Common myeloid progenitor, CD34-positive (primary cell): Measurements from ENCODE around the gene PARS2.
A peak's percentile ranks its signal among the peaks of the same experiment; 100 is the strongest.

Experiments
- CTCF ChIA-PET: fragments of 350-600 bp; sonication (Branson Sonifier 250); formaldehyde crosslinking; loops from one replicate; lab custom pipeline; 2021; ENCODE audit warnings: antibody characterized with exemption; lab: Charles Lee
- POLR2A ChIA-PET: fragments of 350-600 bp; sonication (Branson Sonifier 250); formaldehyde crosslinking; loops from one replicate; lab custom pipeline; 2021; ENCODE audit warnings: antibody characterized with exemption; lab: Charles Lee
- DNase-seq, 3 donors: peaks; one replicate each; pipeline versions ENCODE4 v3.0.0 to v3.0.0-alpha.2; 2013
- H3K27ac ChIP-seq, 2 experiments: 1 replicate in 1 of 2; 2 replicates in 1 of 2; pipeline ENCODE4 v1.7.0; 2013; ENCODE audit warnings: inconsistent platforms in 2 of 2, low read length in 2 of 2, mild to moderate bottlenecking in 2 of 2, low read depth in 1 of 2, moderate library complexity in 1 of 2; ENCODE audit not compliant: severe bottlenecking in 2 of 2, insufficient read depth in 1 of 2, poor library complexity in 1 of 2
- H3K27me3 ChIP-seq, 5 experiments: replicated peaks in 2 of 5; 1 replicate in 3 of 5; 2 replicates in 2 of 5; pipeline versions ENCODE4 v1.6.1 to v1.7.0; 2013; ENCODE audit warnings: low read length in 4 of 5, mild to moderate bottlenecking in 2 of 5, moderate library complexity in 2 of 5, inconsistent platforms in 1 of 5; ENCODE audit not compliant: insufficient read depth in 5 of 5, control insufficient read depth in 4 of 5
- H3K36me3 ChIP-seq, 4 experiments: 1 replicate in 2 of 4; 2 replicates in 2 of 4; pipeline versions ENCODE4 v1.6.1 to v1.7.0; 2013; ENCODE audit warnings: low read length in 3 of 4, control low read depth in 1 of 4, mild to moderate bottlenecking in 1 of 4; ENCODE audit not compliant: control insufficient read depth in 4 of 4, insufficient read depth in 4 of 4
- H3K4me1 ChIP-seq, 4 experiments: 1 replicate in 3 of 4; 2 replicates in 1 of 4; pipeline versions ENCODE4 v1.6.1 to v1.7.1; 2013; ENCODE audit warnings: low read length in 3 of 4, mild to moderate bottlenecking in 3 of 4, control low read depth in 1 of 4, inconsistent platforms in 1 of 4, moderate library complexity in 1 of 4; ENCODE audit not compliant: control insufficient read depth in 4 of 4, insufficient read depth in 4 of 4; ENCODE audit errors: control extremely low read depth in 1 of 4
- H3K4me3 ChIP-seq, 7 experiments: 1 replicate in 4 of 7; 2 replicates in 3 of 7; pipeline versions ENCODE4 v1.5.1 to v1.7.0; 2013; ENCODE audit warnings: mild to moderate bottlenecking in 7 of 7, low read length in 6 of 7, moderate library complexity in 6 of 7, inconsistent platforms in 2 of 7, low read depth in 2 of 7, control low read depth in 1 of 7; ENCODE audit not compliant: insufficient read depth in 4 of 7, control insufficient read depth in 1 of 7; ENCODE audit errors: extremely low read depth in 1 of 7
- H3K9me3 ChIP-seq, 5 experiments: 1 replicate in 4 of 5; 2 replicates in 1 of 5; pipeline versions ENCODE4 v1.6.1 to v1.7.1; 2013; ENCODE audit warnings: low read length in 4 of 5, mild to moderate bottlenecking in 2 of 5, inconsistent platforms in 1 of 5, low read depth in 1 of 5, moderate library complexity in 1 of 5; ENCODE audit not compliant: control insufficient read depth in 4 of 5, insufficient read depth in 2 of 5; ENCODE audit errors: control extremely low read depth in 1 of 5
- WGBS: methylation state at CpG from one replicate; pipeline ENCODE4 v1.1.5; 2013; ENCODE audit not compliant: insufficient coverage; 5-methylcytosine and 5-hydroxymethylcytosine counted together

The PARS2 gene

GRCh38 chr1:54792686-54793282, 28.5 kb upstream of the PARS2 start:
- H3K27me3 ChIP-seq = no peaks in the 10 kb centered on the region

GRCh38 chr1:54791880-54792522, 27.7 kb upstream of the PARS2 start:
- Histone ChIP-seq H3K27ac (no peak overlapping the region), H3K4me3 (no peak overlapping the region), H3K27me3 (no peaks in the 10 kb centered on the region), H3K4me1 (peaks cover 0 to 8% (median 4%) of the 10 kb centered on the region in 4 experiments), H3K9me3 (peaks cover 0 to 5% (median 0%) of the 10 kb centered on the region in 5 experiments), H3K36me3 (no peaks in the 10 kb centered on the region)
- CTCF ChIA-PET = interaction anchor here (0.6 to 1.8 kb wide), 5 partner anchors 9 to 244 kb away, joined by 3 to 11 read pairs (median 4); partner anchors contain the start of genes ACOT11 and TTC22
- peak; percentile 30 to 69 (median 57) for DNase-seq
- POLR2A ChIA-PET = no interaction called here
- WGBS = 100% methylated on average over 12 of the region's 13 CpGs

More at GRCh38 chr1:54792686-54793282, 28.5 kb upstream of the PARS2 start:
- Histone ChIP-seq H3K27ac (no peak overlapping the region), H3K36me3 (no peaks in the 10 kb centered on the region), H3K4me1 (peaks cover 0 to 8% (median 4%) of the 10 kb centered on the region in 4 experiments), H3K9me3 (peaks cover 0 to 5% (median 0%) of the 10 kb centered on the region in 5 experiments), H3K4me3 (no peak overlapping the region)
- CTCF ChIA-PET = interaction anchor here (1.0 to 1.8 kb wide), 3 partner anchors 8 to 198 kb away, joined by 3 to 11 read pairs (median 5); partner anchors contain the start of gene TTC22
- DNase-seq = no peak
- POLR2A ChIA-PET = no interaction called here
- 100% methylated on average over 2 of the region's 7 CpGs for WGBS

GRCh38 chr1:54788459-54788858, 24.1 kb upstream of the PARS2 start:
- WGBS = 93% methylated on average over 2 of the region's 5 CpGs
- Histone ChIP-seq H3K27me3 (peaks cover 0 to 2% (median 0%) of the 10 kb centered on the region in 5 experiments), H3K4me3 (no peak overlapping the region), H3K36me3 (peaks cover 0 to 6% (median 2%) of the 10 kb centered on the region in 4 experiments), H3K9me3 (peaks cover 0 to 5% (median 0%) of the 10 kb centered on the region in 5 experiments), H3K4me1 (no peaks in the 10 kb centered on the region), H3K27ac (no peak overlapping the region)
- CTCF ChIA-PET = interaction anchor here (1.1 to 1.2 kb wide), 2 partner anchors 13 to 26 kb away, joined by 4 to 5 read pairs; partner anchors contain the start of gene TTC22
- POLR2A ChIA-PET = no interaction called here
- DNase-seq = no peak

- no peaks in the 10 kb centered on the region for H3K4me1 ChIP-seq
- ChIA-PET POLR2A (interaction anchor here (0.6 kb wide), 1 partner anchor 479 kb away, joined by 7 read pairs; no protein-coding TSS in a partner anchor), CTCF (no interaction called here)
- H3K9me3 ChIP-seq = peaks cover 0 to 5% (median 0%) of the 10 kb centered on the region in 5 experiments
- WGBS = 100% methylated on average over 3 of the region's 11 CpGs
- peaks cover 0 to 6% (median 0%) of the 10 kb centered on the region in 5 experiments for H3K27me3 ChIP-seq
- H3K27ac ChIP-seq = no peak overlapping the region
- no peak overlapping the region for H3K4me3 ChIP-seq
- H3K36me3 ChIP-seq = peaks cover 0 to 6% (median 2%) of the 10 kb centered on the region in 4 experiments
- DNase-seq = no peak
Measured at GRCh38 chr1:54787604-54788003, 23.3 kb upstream of the PARS2 start.

GRCh38 chr1:54786778-54787177, 22.5 kb upstream of the PARS2 start:
- CTCF ChIA-PET = no interaction called here
- 98% methylated on average over 6 of the region's 8 CpGs for WGBS
- H3K27me3 ChIP-seq = peaks cover 0 to 13% (median 0%) of the 10 kb centered on the region in 5 experiments
- POLR2A ChIA-PET = no interaction called here
- H3K9me3 ChIP-seq = peaks cover 0 to 2% (median 0%) of the 10 kb centered on the region in 5 experiments
- no peak for DNase-seq
- H3K27ac ChIP-seq = no peak overlapping the region
- no peaks in the 10 kb centered on the region for H3K4me1 ChIP-seq
- peaks cover 0 to 6% (median 2%) of the 10 kb centered on the region in 4 experiments for H3K36me3 ChIP-seq
- H3K4me3 ChIP-seq = no peak overlapping the region

- no peak for DNase-seq
Measured at GRCh38 chr1:54784066-54784465, 19.7 kb upstream of the PARS2 start.

More at GRCh38 chr1:54784066-54784465, 19.7 kb upstream of the PARS2 start:
- CTCF ChIA-PET = no interaction called here
- peaks cover 0 to 6% (median 2%) of the 10 kb centered on the region in 4 experiments for H3K36me3 ChIP-seq
- H3K4me1 ChIP-seq = peaks cover 0 to 4% (median 0%) of the 10 kb centered on the region in 4 experiments
- peaks cover 0 to 21% (median 0%) of the 10 kb centered on the region in 5 experiments for H3K27me3 ChIP-seq
- no peak overlapping the region for H3K27ac ChIP-seq
- POLR2A ChIA-PET = no interaction called here
- no peaks in the 10 kb centered on the region for H3K9me3 ChIP-seq
- no peak overlapping the region for H3K4me3 ChIP-seq
- no CpG with 5 or more reads among the region's 2 CpGs for WGBS
